Measurements from ENCODE around the gene CUBN.

The CUBN gene

DNA sequence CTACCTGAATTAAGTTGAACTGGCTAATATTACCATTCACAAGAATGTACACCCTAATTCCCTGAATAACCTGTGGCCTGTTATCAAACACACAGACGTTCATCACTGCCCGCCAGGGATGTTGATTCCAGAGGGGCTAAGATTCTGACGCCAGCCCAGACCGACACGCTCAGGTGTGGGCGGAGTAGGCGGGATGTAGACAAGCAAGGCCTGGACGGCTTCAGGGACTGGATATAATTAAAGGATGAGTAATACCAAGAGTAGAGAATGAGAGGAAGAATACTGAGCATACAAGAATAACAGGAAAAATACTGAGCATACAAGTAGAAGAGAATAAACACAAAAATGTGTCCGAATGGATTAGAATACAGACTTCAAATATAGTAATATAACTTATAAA, 29.0 kb downstream of the CUBN start:
- DNase-seq = no peak

- DNase-seq = no peak
Observed at GRCh38 chr10:17098012-17098411, 31.6 kb downstream of the CUBN start.

DNA sequence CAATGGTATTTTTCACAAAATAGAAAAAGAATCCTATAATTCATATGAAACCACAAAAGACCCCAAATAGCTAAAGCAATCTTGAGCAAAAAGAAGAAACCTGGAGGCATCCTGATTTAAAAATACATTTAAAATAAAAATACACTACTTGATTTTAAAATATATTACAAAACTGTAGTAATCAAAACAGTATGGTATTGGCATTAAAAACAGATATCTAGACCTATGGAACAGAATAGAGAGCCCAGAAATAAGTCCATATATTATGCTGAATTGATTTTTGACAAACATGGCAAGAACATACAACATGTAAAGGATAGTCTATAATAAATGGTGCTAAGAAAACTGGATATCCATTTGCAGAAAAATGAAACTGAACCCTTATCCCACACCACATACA, 34.8 kb downstream of the CUBN start:
- DNase-seq = no peak

DNA sequence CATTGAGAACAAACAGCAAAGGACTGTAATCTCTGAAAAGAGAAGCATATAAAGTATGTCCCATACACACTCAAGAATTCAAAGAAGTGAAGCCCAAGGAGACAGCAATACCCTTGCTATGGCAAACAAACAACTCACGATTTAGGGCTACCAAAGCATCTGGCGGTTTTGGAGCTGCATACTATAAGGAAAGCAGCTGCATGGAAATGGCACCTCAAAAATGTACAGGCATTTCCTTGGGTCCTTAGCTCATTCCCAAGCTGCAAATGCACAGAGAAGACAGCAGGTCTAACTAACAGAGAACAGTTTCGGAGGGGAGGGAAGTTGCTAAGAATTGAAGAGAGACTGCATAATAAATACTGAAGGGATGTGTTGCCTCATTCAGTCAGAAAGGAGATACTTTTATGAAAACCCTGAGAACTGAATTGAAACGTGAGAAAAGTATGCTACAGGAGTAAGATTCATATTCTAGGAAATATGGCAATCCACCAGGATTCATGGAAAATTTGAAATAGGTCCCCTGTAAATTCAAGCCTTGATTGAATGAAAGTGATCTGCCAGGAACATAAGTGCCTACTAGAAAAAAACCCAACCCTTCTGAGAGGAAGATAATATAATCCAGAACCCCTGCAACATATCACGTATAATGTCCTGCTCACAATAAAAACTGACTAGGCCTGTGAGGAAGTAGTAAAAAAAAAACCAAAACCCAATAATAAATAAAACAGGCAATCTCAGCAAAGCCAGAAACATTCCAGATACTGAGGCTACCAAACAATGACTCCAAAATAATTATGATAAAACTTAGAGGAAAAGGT, 36.4 kb downstream of the CUBN start:
- DNase-seq = no peak

GRCh38 chr10:17092216-17092944, 37.2 kb downstream of the CUBN start:
- no peak for DNase-seq

DNA sequence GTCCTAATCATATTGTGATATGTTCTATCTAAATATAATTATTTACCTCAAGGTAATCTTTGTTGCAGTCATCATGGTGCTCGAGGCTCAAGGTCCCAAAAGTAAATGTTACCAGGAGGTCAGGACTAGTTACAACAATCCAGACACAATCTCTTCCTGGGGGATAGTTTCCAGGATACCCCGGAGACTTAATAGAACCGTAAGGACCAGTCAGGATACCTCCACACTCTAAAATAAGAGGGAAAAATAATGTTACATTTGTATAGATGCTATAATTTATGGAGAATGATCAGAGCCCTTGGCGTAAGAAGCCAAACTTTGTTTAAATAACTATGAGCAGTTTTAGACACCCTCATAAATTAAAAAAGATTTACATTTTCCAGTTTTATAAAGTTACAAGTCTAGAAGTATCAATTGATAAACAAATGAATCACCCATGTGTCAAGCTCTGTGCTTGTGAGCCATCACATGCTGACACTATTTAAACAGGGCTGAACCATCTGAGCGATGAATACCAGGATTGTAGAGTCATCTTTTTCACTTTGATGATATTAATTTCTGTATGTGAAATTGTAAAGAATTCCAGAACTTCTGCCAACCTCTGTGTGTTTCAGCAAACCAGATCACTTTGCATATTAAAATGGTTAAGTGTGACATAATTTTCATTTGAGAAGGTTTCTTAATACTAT, 41.3 kb downstream of the CUBN start:
- DNase-seq = no peak

- DNase-seq = no peak
Observed at GRCh38 chr10:17086865-17087367, 42.7 kb downstream of the CUBN start.

GRCh38 chr10:17085011-17085725, 44.4 kb downstream of the CUBN start:
- no peak for DNase-seq

GRCh38 chr10:17084258-17084657, 45.4 kb downstream of the CUBN start:
- no peak for DNase-seq

DNA sequence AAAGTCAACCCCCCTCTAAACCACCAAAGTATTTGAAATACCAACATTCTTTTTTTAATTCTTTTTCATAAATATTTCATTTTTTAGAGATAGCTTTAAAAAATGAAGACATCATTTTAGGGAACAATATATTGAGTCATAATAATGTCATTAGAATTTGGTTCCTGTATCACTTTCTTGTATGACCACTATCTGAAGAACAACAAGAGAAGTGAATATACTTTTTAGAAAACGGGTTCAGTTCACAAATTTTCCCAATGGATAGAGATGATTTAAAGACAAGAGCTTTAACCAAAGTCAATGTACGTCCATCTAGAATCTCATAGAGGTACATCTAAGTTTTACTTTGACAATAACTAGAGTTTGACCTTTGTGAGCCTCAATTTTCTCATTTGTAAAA, 48.2 kb downstream of the CUBN start:
- no peak for DNase-seq

DNA sequence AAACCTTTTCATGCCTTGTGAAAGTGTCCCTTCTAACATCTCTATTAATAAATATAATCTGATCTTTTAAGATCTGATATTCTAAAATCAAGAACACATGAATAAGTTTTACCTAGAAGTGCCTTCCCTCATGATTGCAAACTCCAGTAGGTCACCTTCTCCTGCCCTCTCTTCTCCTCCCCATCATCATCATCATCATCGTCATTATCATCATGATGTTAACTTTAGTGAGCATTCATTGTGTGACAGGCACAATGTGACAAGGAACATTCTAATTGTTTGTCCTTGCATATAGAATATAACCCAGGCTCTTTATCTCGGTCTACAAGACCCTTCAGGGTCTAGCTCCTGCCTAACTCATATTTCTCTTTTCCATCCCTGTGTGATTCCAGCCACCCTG, 51.7 kb downstream of the CUBN start:
- no peak for DNase-seq

- no peak for DNase-seq
Observed at GRCh38 chr10:17077346-17077781, 52.2 kb downstream of the CUBN start.

DNA sequence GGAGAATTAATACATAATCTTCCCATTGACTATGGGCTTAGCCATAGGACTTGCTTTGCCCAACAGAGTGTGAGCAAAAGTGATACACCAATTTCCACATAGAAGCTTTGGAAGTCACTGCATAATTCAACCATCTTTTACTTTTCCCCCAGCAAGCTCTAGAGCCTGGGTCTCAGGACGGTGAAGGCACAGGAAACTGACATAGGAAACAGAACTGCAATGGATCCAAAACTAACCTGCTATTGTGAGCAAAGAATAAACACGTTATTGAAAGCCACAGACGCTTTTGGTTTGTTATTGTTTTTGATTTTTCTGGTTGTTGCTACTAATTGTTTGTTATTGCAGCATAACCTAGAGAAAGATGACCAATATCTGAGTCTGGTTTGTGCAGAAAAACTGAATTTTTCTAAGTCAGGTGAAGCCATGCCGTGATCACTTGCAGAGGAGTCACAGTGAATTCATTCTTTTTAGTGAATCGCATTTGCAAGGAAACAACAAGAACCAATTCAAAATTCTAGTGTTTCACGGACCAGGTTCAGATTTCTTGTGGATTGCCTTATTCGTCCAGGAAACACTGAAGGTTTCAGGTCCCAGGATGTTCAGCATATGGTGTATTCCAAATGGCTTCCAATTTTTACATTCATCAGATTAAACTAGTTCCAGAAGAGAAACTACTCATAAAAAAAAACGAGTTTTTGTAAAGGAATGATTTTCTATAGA, 52.8 kb downstream of the CUBN start:
- DNase-seq = no peak

DNA sequence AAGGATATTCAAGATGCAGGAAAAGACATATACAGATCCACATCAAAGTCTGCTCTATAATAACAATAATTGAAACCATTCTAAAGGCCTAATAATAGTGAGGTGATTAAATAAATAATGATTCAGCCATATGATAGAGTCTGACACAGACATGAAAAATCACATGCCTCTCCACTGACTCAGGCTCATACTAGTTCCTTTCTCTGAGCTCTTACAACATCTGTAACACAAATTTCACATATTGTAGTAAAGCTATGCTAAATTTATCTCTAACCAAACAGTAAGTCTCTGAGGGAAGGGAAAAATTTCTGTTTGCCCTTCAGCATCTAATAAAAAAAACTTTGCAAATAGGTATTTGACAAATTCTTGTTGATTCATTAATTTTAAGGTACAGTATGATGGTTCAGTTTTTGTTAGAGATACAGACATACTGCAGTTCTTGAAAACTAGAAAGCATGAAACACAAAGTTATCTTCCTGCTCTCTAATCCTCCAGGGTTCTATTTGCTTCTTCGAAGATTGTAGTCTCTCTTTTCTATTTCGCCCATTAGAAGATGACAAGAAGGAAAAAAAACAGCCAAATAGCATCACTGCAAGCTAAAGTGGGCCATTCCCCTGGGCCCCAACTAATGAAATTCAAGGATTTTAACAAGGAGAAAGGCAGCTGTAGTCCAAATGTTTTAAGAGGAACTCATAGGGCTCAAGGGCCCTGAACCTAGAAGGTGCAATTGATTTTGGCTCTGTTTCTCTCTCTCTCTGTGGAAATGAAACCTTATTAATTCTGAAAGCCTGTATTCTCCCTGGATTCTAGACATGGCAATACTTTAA, 53.9 kb downstream of the CUBN start:
- no peak for DNase-seq

DNA sequence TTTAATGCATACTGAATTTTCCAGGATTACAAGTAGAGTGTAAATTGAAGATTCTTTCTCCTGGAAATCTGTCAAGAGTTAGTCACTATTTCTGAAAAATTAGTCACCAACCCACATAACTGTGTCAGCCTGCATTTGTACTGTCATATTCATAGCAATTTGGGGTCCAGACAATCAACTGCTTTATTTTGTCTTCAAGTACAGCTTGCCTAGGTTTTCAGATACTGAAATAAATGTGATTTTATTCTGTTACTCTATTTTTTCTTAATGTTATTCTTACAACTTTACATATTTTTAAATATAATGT, 55.1 kb downstream of the CUBN start:
- DNase-seq = no peak

DNA sequence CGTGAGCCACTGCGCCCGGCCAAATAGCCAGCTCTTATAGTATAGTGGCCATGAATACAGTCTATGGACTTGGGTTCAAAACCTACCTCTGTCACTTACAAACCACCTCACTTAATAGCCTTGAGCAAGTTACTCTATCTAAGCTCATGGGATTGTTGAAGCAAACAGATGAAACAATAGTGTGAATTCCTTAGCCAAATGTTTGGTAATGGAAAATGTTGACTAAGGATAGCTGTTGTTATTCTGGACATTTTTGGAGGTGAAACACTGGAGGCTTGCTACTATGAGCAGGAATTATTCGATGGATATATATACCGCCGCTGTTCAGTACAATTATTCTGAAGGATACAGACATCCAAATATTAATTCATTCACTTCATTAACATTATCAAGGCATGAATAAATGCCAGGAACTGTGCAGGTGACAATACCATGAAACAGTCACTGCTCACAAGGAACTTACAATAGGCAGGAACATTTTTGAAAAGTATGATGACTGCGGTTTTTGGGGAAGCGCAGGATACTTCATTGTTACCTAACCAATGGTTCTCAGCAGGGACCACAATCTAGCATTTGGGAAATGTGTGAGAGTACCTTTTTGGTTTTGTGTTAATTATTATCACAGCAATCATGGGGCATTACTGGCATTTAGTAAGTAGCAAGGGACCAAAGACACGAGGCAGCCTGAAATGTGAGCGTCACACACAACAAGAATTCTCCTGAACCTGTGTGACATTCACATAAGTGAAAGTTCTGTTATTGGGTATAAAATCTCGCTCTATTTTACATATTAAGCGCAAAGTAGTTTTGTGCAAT, 55.7 kb downstream of the CUBN start:
- DNase-seq = no peak

DNA sequence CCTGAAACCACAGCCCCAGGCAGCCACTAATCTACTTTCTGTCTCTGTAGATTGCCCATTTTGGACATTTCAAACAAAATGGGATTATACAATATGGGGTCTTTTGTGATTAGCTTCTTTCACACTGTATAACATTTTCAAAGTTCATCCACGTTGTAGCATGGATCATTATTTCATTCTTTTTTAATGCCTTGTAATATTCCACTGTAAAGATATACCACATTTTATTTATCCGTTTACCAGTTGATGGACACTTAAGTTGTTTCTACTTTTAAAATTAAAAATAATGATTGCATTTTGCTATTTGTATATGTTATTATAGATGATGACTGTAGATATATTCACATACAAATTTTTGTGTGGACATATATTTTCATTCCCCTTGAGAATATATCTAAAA, 60.7 kb downstream of the CUBN start:
- no peak for DNase-seq

- no peak for DNase-seq
Observed at GRCh38 chr10:17067376-17068264, 62.0 kb downstream of the CUBN start.

DNA sequence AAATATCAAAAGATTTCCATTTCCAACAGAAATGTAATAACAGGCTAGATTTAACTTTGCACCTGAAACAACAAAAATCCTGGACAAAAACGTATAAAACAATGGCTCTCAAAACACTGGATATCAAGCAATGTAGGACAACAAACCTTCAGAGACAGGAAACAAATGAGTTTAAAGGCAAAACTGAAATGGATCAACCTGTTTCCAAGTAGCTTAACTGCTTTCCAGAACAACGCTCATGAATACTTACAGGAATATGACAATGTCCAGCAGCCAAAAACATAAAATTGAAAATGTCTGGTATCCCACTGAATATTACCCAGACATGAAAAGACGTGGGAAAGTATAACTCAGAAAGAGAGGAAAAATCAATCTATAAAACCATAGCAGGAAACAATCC, 62.8 kb downstream of the CUBN start:
- DNase-seq = no peak

GRCh38 chr10:17066000-17066399, 63.6 kb downstream of the CUBN start:
- no peak for DNase-seq
